ENCODE data around the gene PPP1R2B. TPM values are rescaled to one million over a fixed set of nuclear protein-coding genes. Genes with fewer than 3 reads are reported as not detected.

Gene PPP1R2B
- total and polyA plus RNA-seq, 2 of the 4 experiments (the other 2 are of a cell fraction): not detected

DNA sequence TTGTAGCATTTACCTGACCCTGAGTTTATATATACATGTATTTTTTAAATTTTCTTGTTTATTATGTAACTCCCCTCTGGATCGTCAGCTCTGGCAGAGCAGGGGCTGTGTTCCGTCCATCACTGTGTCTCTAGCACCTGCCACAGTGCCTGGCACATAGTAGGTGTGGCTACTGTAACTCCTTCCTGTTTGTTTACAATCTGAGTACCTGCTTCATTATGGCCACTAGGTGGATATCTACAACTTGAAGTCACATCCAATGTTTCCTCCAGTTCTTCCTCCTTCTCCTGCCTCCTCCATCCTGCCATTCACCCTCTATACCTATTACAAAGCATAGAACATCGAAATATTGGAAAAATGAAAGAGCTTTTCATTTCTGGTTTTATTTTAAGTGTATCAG, 14.2 kb upstream of the PPP1R2B start:
- H2BK5ac ChIP-seq (ENCODE audit: low read depth, low read length, poor library complexity, severe bottlenecking): no peak overlapping the region
- H2AK9ac ChIP-seq (replicated peaks; ENCODE audit: low read depth, low read length, poor library complexity): no peak overlapping the region
- H4K20me1 ChIP-seq (ENCODE audit: insufficient read depth, low read length): no peaks in the 10 kb centered on the region
- H3K9ac ChIP-seq (ENCODE audit: low read depth, low read length): no peak overlapping the region
- H2BK15ac ChIP-seq (ENCODE audit: low read depth, low read length): no peak overlapping the region
- H3K27me3 ChIP-seq (ENCODE audit: control insufficient read depth, insufficient read depth, low read length): no peaks in the 10 kb centered on the region
- POLR2A ChIA-PET (ENCODE audit: unreplicated experiment): no interaction called here
- ATAC-seq (ENCODE audit: low read depth): no peak
- no peak overlapping the region for H3K4me3 ChIP-seq (ENCODE audit: insufficient read depth, low read depth, low read length)
- CTCF ChIA-PET: interaction anchor here (1.4 kb wide), 1 partner anchor 11 kb away, joined by 3 read pairs; no protein-coding TSS in a partner anchor
- no peaks in the 10 kb centered on the region for H3K4me1 ChIP-seq (ENCODE audit: control insufficient read depth, insufficient read depth, low read length)
- no peak overlapping the region for H2AFZ ChIP-seq (replicated peaks; ENCODE audit: low read length, poor library complexity)
- no peaks in the 10 kb centered on the region for H3K9me3 ChIP-seq (ENCODE audit: control insufficient read depth, insufficient read depth, low read length)
- H3K18ac ChIP-seq (ENCODE audit: low read depth, low read length): no peak overlapping the region
- H2AK5ac ChIP-seq (ENCODE audit: low read depth, low read length): no peak overlapping the region
- BruUV-seq (replicated peaks): no TSS peak
- TF ChIP-seq POLR2A (IDR thresholded peaks at IDR 0.05; ENCODE audit: low read depth, low read length) (no peak), RAD21 (IDR thresholded peaks at IDR 0.05; ENCODE audit: low read length) (no peak), RFX5 (IDR thresholded peaks at IDR 0.05; ENCODE audit: low read depth, low read length) (no peak), BHLHE40 (IDR thresholded peaks at IDR 0.05; ENCODE audit: low read depth, low read length) (no peak), RCOR1 (IDR thresholded peaks at IDR 0.05; ENCODE audit: insufficient replicate concordance, low read length) (no peak), NFE2L2 (IDR thresholded peaks at IDR 0.05; ENCODE audit: low read depth, low read length) (no peak), SMC3 (IDR thresholded peaks at IDR 0.05; ENCODE audit: low read depth, low read length) (no peak), MAZ (IDR thresholded peaks at IDR 0.05; ENCODE audit: borderline replicate concordance, low read depth, low read length) (no peak), MAFK (IDR thresholded peaks at IDR 0.05; ENCODE audit: low read depth, low read length) (no peak), MXI1 (IDR thresholded peaks at IDR 0.05; ENCODE audit: borderline replicate concordance, low read depth, low read length) (no peak), FOS (IDR thresholded peaks at IDR 0.05; ENCODE audit: low read depth, low read length) (no peak), CEBPB (IDR thresholded peaks at IDR 0.05; ENCODE audit: low read depth, low read length) (no peak), CHD1 (IDR thresholded peaks at IDR 0.05; ENCODE audit: low read depth, low read length) (no peak)
- TF ChIP-seq, protein P1, sequence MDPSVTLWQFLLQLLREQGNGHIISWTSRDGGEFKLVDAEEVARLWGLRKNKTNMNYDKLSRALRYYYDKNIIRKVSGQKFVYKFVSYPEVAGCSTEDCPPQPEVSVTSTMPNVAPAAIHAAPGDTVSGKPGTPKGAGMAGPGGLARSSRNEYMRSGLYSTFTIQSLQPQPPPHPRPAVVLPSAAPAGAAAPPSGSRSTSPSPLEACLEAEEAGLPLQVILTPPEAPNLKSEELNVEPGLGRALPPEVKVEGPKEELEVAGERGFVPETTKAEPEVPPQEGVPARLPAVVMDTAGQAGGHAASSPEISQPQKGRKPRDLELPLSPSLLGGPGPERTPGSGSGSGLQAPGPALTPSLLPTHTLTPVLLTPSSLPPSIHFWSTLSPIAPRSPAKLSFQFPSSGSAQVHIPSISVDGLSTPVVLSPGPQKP (IDR thresholded peaks at IDR 0.05; ENCODE audit: borderline replicate concordance, low read depth, low read length): no peak
- TF ChIP-seq, protein P2, sequence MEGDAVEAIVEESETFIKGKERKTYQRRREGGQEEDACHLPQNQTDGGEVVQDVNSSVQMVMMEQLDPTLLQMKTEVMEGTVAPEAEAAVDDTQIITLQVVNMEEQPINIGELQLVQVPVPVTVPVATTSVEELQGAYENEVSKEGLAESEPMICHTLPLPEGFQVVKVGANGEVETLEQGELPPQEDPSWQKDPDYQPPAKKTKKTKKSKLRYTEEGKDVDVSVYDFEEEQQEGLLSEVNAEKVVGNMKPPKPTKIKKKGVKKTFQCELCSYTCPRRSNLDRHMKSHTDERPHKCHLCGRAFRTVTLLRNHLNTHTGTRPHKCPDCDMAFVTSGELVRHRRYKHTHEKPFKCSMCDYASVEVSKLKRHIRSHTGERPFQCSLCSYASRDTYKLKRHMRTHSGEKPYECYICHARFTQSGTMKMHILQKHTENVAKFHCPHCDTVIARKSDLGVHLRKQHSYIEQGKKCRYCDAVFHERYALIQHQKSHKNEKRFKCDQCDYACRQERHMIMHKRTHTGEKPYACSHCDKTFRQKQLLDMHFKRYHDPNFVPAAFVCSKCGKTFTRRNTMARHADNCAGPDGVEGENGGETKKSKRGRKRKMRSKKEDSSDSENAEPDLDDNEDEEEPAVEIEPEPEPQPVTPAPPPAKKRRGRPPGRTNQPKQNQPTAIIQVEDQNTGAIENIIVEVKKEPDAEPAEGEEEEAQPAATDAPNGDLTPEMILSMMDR (conservative IDR thresholded peaks at IDR 0.05; ENCODE audit: low read depth, low read length): no peak
- TF ChIP-seq, protein P3, sequence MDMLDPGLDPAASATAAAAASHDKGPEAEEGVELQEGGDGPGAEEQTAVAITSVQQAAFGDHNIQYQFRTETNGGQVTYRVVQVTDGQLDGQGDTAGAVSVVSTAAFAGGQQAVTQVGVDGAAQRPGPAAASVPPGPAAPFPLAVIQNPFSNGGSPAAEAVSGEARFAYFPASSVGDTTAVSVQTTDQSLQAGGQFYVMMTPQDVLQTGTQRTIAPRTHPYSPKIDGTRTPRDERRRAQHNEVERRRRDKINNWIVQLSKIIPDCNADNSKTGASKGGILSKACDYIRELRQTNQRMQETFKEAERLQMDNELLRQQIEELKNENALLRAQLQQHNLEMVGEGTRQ (IDR thresholded peaks at IDR 0.05; ENCODE audit: low read depth, low read length): no peak
- H4K91ac ChIP-seq (ENCODE audit: insufficient read depth, low read depth, low read length): no peak overlapping the region
- in situ Hi-C loops (cut with MboI; ENCODE audit: low sequenced_read_pairs): no loop called here
- no peak for DNase-seq
- dilution Hi-C loops (cut with HindIII; ENCODE audit: low sequenced_read_pairs, unreplicated experiment): no loop called here
- H2BK120ac ChIP-seq (ENCODE audit: low read depth, low read length): no peak overlapping the region
- no peaks in the 10 kb centered on the region for H3K79me1 ChIP-seq (ENCODE audit: low read depth in 1 of 2, low read length in 2 of 2)
- no peak overlapping the region for H3K27ac ChIP-seq (ENCODE audit: insufficient read depth, low read length)
- H4K8ac ChIP-seq (ENCODE audit: low read depth in 2 of 2, low read length in 2 of 2): no peak overlapping the region
- H3K4me2 ChIP-seq (ENCODE audit: low read depth, low read length): no peak overlapping the region
- intact Hi-C loops (cut with micrococcal nuclease): no loop called here
- no peaks in the 10 kb centered on the region for H3K36me3 ChIP-seq (ENCODE audit: control insufficient read depth, insufficient read depth, low read length)
- H3K14ac ChIP-seq (replicated peaks; ENCODE audit: low read depth, low read length): no peak overlapping the region
- no peak overlapping the region for H3K4ac ChIP-seq (ENCODE audit: low read depth, low read length)
- no peaks in the 10 kb centered on the region for H3K9me1 ChIP-seq (ENCODE audit: insufficient read depth, low read length)
- no peak overlapping the region for H2BK20ac ChIP-seq (ENCODE audit: low read depth, low read length)
- WGBS, 2 experiments (ENCODE audit: extremely low coverage in 2 of 2, insufficient read length in 1 of 2): no CpG with 5 or more reads among the region's 3 CpGs
- no peak overlapping the region for H3K56ac ChIP-seq (ENCODE audit: extremely low read depth, insufficient read depth, low read length)
- no peak overlapping the region for H4K5ac ChIP-seq (ENCODE audit: low read depth, low read length)
- no peak overlapping the region for H3K23ac ChIP-seq (ENCODE audit: low read depth, low read length)

Measured in IMR-90 (cell line).